Measurements from ENCODE around the gene SPACA6.
"Not testable (repeated sequence)": the region's sequence is repeated elsewhere in the genome, so short reads cannot be mapped to it uniquely, and the experiment has no call there.

DNA sequence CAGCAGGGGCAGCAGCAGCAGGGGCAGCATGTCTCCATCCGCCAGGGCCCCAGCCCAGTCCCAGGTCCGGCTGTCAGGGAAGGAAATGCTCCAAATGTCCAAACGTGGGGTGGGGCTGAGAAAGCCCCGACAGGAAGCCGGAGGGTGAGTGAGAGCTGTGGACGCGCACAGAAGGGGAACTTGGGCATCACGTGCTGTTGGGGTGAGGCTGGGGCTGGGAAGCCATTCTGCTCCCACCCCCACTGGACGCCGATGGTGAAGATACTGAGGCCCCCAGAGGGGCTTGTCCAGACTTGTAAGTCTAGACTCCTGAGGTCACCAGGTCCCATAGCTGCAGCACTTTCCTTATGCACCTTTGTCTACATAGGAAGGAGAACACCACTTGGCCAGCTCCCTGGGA, 46.4 kb upstream of the SPACA6 start, which contains the start of gene SIGLEC14:
- TF ChIP-seq, protein P1, sequence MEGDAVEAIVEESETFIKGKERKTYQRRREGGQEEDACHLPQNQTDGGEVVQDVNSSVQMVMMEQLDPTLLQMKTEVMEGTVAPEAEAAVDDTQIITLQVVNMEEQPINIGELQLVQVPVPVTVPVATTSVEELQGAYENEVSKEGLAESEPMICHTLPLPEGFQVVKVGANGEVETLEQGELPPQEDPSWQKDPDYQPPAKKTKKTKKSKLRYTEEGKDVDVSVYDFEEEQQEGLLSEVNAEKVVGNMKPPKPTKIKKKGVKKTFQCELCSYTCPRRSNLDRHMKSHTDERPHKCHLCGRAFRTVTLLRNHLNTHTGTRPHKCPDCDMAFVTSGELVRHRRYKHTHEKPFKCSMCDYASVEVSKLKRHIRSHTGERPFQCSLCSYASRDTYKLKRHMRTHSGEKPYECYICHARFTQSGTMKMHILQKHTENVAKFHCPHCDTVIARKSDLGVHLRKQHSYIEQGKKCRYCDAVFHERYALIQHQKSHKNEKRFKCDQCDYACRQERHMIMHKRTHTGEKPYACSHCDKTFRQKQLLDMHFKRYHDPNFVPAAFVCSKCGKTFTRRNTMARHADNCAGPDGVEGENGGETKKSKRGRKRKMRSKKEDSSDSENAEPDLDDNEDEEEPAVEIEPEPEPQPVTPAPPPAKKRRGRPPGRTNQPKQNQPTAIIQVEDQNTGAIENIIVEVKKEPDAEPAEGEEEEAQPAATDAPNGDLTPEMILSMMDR (conservative IDR thresholded peaks at IDR 0.05 in 1 of 2, IDR thresholded peaks at IDR 0.05 in 1 of 2; ENCODE audit: low read depth in 1 of 2, low read length in 2 of 2): not testable (repeated sequence)
- TF ChIP-seq EZH2 (IDR thresholded peaks at IDR 0.05; ENCODE audit: low read length, missing control alignments): not testable (repeated sequence)

All from fibroblast of lung (primary cell).